Caco-2 (cell line): Measurements from ENCODE around the gene PTPA. TPM values are rescaled to one million over a fixed set of nuclear protein-coding genes. Genes with fewer than 3 reads are reported as not detected.

Source experiments
- BruUV-seq: library from RNA; stranded (reverse); fragments of 400-500 nt; replicated peaks from 2 replicates; lab custom pipeline; 2021; lab: Mats Ljungman, UMichigan
- CTCF ChIA-PET: fragments of 300-600 bp; sonication (Branson Sonifier 250); formaldehyde crosslinking; loops from one replicate; lab custom pipeline; 2022; ENCODE audit warnings: antibody characterized with exemption; lab: Charles Lee
- POLR2A ChIA-PET: fragments of 300-600 bp; sonication (Branson Sonifier 250); formaldehyde crosslinking; loops from one replicate; lab custom pipeline; 2022; ENCODE audit warnings: antibody characterized with exemption; lab: Charles Lee
- DNase-seq, 2 experiments: peaks; one replicate each; pipeline versions ENCODE4 v3.0.0 to v3.0.0-alpha.2; 2020 to 2022
- H3K27me3 ChIP-seq: replicated peaks from 2 replicates; pipeline ENCODE4 v1.6.0; 2011; ENCODE audit warnings: low read length; ENCODE audit not compliant: control insufficient read depth, insufficient read depth
- H3K36me3 ChIP-seq: 2 replicates; pipeline ENCODE4 v1.5.1; 2011; ENCODE audit warnings: low read length; ENCODE audit not compliant: control insufficient read depth, insufficient read depth
- H3K4me1 ChIP-seq: fragments of 250-450 bp; sonication (Bioruptor Pico); 2 replicates; pipeline ENCODE4 v1.5.1; 2020; ENCODE audit warnings: mild to moderate bottlenecking
- H3K4me3 ChIP-seq: 2 replicates; pipeline ENCODE4 v1.5.1; 2011; ENCODE audit warnings: low read depth, mild to moderate bottlenecking, control low read depth, low read length
- H3K9me3 ChIP-seq: fragments of 250-450 bp; sonication (Bioruptor Pico); 2 replicates; pipeline ENCODE4 v1.5.1; 2020; ENCODE audit warnings: mild to moderate bottlenecking, moderate library complexity
- H3K27ac Mint-ChIP-seq: one replicate; pipeline ENCODE4 v1.8.0; 2022; ENCODE audit warnings: mixed read lengths; ENCODE audit not compliant: unreplicated experiment
- H3K27me3 Mint-ChIP-seq: one replicate; pipeline ENCODE4 v1.8.0; 2022; ENCODE audit warnings: mixed read lengths; ENCODE audit not compliant: insufficient read depth, unreplicated experiment
- H3K36me3 Mint-ChIP-seq: one replicate; pipeline ENCODE4 v1.8.0; 2022; ENCODE audit warnings: mild to moderate bottlenecking, mixed read lengths; ENCODE audit not compliant: insufficient read depth, unreplicated experiment
- H3K4me1 Mint-ChIP-seq: one replicate; pipeline ENCODE4 v1.8.0; 2022; ENCODE audit warnings: low read depth, mixed read lengths; ENCODE audit not compliant: unreplicated experiment
- H3K4me3 Mint-ChIP-seq: one replicate; pipeline ENCODE4 v1.8.0; 2022; ENCODE audit warnings: mild to moderate bottlenecking, moderate library complexity, mixed read lengths; ENCODE audit not compliant: unreplicated experiment
- H3K9me3 Mint-ChIP-seq: one replicate; pipeline ENCODE4 v1.8.0; 2022; ENCODE audit warnings: mixed read lengths; ENCODE audit not compliant: unreplicated experiment
- CTCF ChIP-seq, 2 experiments: fragments of 200-600 bp in 1 of 2; IDR thresholded peaks; 1 replicate in 1 of 2; 2 replicates in 1 of 2; pipeline versions ENCODE4 v1.5.1 to v1.8.0; 2011 to 2022; ENCODE audit warnings: antibody characterized with exemption in 1 of 2, control low read depth in 1 of 2, inconsistent platforms in 1 of 2, low read depth in 1 of 2, low read length in 1 of 2, mild to moderate bottlenecking in 1 of 2, moderate library complexity in 1 of 2; ENCODE audit not compliant: insufficient read depth in 1 of 2, severe bottlenecking in 1 of 2, unreplicated experiment in 1 of 2
- intact Hi-C: fragments of 100-400 bp; cut with micrococcal nuclease; formaldehyde crosslinking; loops from one replicate; pipeline ENCODE4 v1.10.0; 2022; ENCODE audit not compliant: unreplicated experiment
- total RNA-seq: library from RNA; stranded (reverse); gene quantifications from 2 replicates; pipeline ENCODE4 v1.2.3, GENCODE V29; 2022

PTPA gene
- total RNA-seq, 1 experiment from 2014 or later, result 100 TPM

- no peak overlapping the region for H3K27ac Mint-ChIP-seq
- no TSS peak for BruUV-seq
- ChIA-PET CTCF (interaction anchor here (1.0 to 2.1 kb wide), 2 partner anchors 11 to 23 kb away, joined by 3 to 8 read pairs; no protein-coding TSS in a partner anchor), POLR2A (no interaction called here)
- peaks cover 30% of the 10 kb centered on the region for H3K36me3 Mint-ChIP-seq
- peaks cover 14% of the 10 kb centered on the region for H3K4me1 Mint-ChIP-seq
- H3K27me3 Mint-ChIP-seq, result no peaks in the 10 kb centered on the region
- peaks cover 14% of the 10 kb centered on the region for H3K4me1 ChIP-seq
- no peak for TF ChIP-seq CTCF (IDR thresholded peaks at IDR 0.05; ENCODE audit: insufficient read depth in 1 of 2, low read depth in 1 of 2, low read length in 1 of 2, severe bottlenecking in 1 of 2, unreplicated experiment in 1 of 2)
- intact Hi-C loops, result no loop called here
- no peak overlapping the region for H3K4me3 Mint-ChIP-seq
- H3K4me3 ChIP-seq, result no peak overlapping the region
- no peaks in the 10 kb centered on the region for H3K27me3 ChIP-seq
- DNase-seq, result no peak
- no peaks in the 10 kb centered on the region for H3K9me3 Mint-ChIP-seq
- H3K36me3 ChIP-seq, result no peaks in the 10 kb centered on the region; the same call in none of the 2 replicates
- H3K9me3 ChIP-seq, result no peaks in the 10 kb centered on the region
These were observed 39.5 kb downstream of the PTPA start for GRCh38 chr9:129150672-129151211.

GRCh38 chr9:129151469-129151868 lies 40.3 kb downstream of the PTPA start:
- TF ChIP-seq CTCF (IDR thresholded peaks at IDR 0.05; ENCODE audit: insufficient read depth in 1 of 2, low read depth in 1 of 2, low read length in 1 of 2, severe bottlenecking in 1 of 2, unreplicated experiment in 1 of 2), result no peak
- Histone ChIP-seq H3K4me3 (no peak overlapping the region), H3K27me3 (no peaks in the 10 kb centered on the region), H3K4me1 (peaks cover 6% of the 10 kb centered on the region), H3K9me3 (no peaks in the 10 kb centered on the region), H3K36me3 (no peaks in the 10 kb centered on the region; the same call in none of the 2 replicates)
- no peaks in the 10 kb centered on the region for H3K27me3 Mint-ChIP-seq
- ChIA-PET POLR2A (no interaction called here), CTCF (interaction anchor here (1.0 to 2.1 kb wide), 3 partner anchors 9 to 22 kb away, joined by 3 to 8 read pairs (median 3); no protein-coding TSS in a partner anchor)
- BruUV-seq, result no TSS peak
- no peak overlapping the region for H3K4me3 Mint-ChIP-seq
- no peak overlapping the region for H3K27ac Mint-ChIP-seq
- intact Hi-C loops, result no loop called here
- peaks cover 25% of the 10 kb centered on the region for H3K36me3 Mint-ChIP-seq
- peaks cover 7% of the 10 kb centered on the region for H3K4me1 Mint-ChIP-seq
- no peak for DNase-seq
- no peaks in the 10 kb centered on the region for H3K9me3 Mint-ChIP-seq

GRCh38 chr9:129154866-129155477 lies 43.8 kb downstream of the PTPA start:
- no peaks in the 10 kb centered on the region for H3K27me3 ChIP-seq
- ChIA-PET POLR2A (no interaction called here), CTCF (no interaction called here)
- no peak for DNase-seq
- Mint-ChIP-seq H3K27ac (no peak overlapping the region), H3K36me3 (peaks cover 17% of the 10 kb centered on the region), H3K9me3 (no peaks in the 10 kb centered on the region), H3K4me1 (no peaks in the 10 kb centered on the region), H3K27me3 (no peaks in the 10 kb centered on the region), H3K4me3 (no peak overlapping the region)
- no peak overlapping the region for H3K4me3 ChIP-seq
- H3K9me3 ChIP-seq, result no peaks in the 10 kb centered on the region
- TF ChIP-seq CTCF (IDR thresholded peaks at IDR 0.05; ENCODE audit: insufficient read depth in 1 of 2, low read depth in 1 of 2, low read length in 1 of 2, severe bottlenecking in 1 of 2, unreplicated experiment in 1 of 2), result no peak
- H3K36me3 ChIP-seq, result no peaks in the 10 kb centered on the region
- H3K4me1 ChIP-seq, result no peaks in the 10 kb centered on the region
- intact Hi-C loops, result no loop called here
- BruUV-seq, result no TSS peak
